ENCODE measurements around the gene RPL27A. TPM values are rescaled to one million over a fixed set of nuclear protein-coding genes. Genes with fewer than 3 reads are reported as not detected.

Gene RPL27A
- total RNA-seq, 1 donor from 2014 or later = 724 TPM

DNA sequence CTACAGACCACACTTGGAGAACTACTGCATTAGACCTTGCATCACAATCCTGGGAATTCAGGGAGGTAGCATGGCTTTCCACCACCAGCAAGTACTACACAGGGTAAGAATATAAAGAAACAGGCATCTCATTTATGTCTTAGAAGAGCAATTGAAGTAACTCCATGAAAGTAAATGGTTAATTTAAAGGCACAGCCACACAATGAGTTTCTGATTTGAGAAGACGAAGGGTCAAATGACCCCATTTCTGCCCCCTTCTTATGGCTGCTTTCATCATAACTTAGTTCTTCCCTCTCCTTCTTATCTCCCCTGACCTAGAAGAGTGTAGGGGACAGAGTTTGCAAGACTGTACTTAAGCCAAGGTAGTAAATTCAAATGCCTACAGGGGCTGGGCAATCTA, 6.1 kb upstream of the RPL27A start:
- DNase-seq = no peak

DNA sequence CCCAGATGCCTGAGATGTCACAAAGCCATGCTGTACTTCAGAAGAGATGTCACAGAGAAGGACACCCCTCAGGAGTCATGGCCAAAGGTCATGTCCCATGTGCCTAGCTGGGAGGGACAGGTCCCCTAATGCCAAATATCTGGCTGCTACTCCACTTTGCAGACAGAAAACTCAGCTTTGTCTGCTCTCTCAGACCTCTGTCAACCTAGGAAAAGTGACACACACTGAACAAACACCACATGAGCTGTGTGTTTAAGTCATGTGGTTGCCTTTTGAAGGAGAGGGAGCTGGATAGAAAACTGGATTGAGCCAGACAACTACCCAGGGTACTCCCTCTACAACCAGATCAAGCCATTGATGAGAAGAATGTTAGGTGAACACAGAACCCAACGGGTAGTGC, 3.6 kb upstream of the RPL27A start:
- no peak for DNase-seq

DNA sequence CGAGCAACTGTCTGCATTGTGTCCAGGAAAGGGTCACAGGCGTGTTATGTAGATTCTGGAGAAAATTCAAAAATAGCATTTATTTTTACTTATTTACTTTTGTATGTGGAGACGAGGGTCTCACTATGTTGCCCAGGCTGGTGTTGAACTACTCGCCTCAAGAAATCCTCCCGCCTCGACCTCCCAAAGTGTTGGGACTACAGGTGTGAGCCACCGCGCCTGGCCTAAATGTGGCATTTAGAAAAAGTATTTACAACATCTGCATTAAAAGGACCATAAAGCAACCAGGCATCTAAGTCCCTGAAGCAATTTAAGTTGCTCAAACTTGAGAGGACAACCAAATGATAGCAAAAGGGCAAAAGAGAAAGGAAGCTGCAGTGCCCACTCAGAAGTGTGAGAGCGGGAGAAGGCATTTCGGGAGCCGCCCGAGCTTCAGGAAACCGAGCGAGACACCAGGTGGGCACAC, 722 bp upstream of the RPL27A start:
- no peak for DNase-seq

DNA sequence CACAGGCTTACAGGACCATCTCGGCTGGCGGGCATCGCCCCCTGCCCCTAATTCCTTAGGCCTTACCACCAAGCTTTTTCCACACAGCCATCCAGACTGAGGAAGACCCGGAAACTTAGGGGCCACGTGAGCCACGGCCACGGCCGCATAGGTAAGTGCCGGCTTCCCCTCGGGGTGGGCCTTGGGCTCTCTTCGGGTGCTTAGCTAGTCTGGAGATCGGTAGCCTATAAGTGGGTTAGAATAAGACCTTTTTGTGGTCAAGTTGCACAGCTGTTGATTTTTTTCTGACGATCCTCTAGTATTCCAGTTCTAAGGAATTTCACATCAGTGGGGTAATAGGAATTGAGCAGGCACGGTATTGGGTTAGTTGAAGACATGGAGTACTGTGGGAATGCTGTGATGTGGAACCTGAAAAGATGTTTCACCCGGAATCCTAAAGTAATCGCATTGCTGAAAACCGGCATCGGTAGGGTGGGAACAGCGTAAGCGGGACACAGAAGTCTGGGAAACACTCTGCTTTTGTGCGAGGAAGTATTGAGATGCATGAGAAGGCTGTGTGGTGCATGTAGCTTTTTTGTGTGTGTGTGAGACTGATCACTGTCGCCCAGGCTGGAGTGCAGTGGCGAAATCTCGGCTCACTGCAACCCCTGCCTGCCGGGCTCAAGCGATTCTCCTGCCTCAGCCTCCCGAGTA, 669 bp downstream of the RPL27A start:
- peak; percentile 58 for DNase-seq

DNA sequence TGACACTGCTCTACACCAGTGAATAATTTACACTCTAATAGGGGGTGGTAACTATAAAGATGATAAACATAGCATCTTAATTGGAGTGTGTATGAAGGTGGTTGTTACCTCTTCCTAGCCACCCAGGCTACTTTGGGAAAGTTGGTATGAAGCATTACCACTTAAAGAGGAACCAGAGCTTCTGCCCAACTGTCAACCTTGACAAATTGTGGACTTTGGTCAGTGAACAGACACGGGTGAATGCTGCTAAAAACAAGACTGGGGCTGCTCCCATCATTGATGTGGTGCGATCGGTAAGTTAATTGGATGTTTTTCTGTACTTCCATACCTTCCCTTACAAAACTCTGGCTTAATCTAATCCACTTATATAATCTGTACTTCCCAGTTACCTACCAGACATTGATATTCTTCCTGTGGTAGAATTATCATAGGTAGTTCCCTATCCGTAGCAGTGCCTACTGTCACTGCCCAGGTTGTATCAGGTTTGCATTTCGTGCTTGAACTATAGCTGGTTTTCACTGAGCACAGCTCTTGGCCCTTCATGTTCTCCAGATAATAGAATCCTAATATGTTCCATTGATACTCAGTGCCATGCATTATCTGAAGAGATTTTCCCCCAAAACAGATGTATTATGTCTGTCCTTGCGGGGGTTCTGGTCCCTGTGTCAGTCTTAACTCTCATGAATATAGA, 2.2 kb downstream of the RPL27A start:
- DNase-seq = no peak

DNA sequence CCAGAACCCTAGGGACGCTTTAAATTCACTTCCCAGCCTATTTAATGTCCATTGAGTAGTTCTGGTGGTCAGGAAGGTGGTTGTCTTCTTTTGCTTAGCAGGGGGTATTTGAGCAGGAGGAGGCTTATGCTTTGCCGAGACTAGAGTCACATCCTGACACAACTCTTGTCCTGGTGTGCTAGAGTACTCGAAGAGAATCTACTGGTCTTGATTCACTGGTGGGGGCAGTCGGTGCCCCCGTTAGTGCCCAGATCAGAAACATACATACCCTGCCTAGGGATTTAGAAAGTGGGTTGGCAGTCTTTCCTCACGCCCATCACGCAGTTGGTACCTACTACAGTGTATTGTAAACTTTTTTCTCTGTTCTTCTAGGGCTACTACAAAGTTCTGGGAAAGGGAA, 2.7 kb downstream of the RPL27A start:
- DNase-seq = no peak

DNA sequence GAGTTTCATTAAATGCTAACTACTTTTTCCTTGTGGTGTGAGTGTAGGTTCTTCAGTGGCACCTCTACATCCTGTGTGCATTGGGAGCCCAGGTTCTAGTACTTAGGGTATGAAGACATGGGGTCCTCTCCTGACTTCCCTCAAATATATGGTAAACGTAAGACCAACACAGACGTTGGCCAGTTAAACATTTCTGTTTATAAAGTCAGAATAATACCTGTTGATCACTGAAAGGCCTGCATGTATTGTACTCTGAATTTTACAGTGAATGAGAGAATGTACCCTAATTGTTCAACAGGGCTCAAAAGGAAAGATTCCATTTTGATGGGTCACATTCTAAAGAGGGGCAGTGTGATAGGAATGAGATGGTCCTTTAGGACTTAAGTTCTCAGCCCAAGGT, 3.2 kb downstream of the RPL27A start:
- DNase-seq = no peak

DNA sequence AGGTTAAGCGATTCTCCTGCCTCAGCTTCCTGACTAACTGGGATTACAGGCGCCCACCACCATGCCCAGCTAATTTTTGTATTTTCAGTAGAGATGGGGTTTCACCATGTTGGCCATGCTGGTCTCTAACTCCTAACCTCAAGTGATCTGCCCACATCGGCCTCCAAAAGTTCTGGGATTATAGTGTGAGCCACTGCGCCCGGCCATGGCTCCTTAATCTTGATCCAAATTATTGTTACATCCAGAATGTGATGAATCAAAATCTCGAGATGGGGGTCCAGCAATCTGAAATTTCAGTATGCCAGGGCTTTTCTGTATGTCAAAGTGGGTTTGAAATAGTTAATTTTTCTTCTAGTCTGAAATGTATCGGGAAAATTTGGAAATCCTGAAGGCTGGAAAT, 3.7 kb downstream of the RPL27A start:
- no peak for DNase-seq

DNA sequence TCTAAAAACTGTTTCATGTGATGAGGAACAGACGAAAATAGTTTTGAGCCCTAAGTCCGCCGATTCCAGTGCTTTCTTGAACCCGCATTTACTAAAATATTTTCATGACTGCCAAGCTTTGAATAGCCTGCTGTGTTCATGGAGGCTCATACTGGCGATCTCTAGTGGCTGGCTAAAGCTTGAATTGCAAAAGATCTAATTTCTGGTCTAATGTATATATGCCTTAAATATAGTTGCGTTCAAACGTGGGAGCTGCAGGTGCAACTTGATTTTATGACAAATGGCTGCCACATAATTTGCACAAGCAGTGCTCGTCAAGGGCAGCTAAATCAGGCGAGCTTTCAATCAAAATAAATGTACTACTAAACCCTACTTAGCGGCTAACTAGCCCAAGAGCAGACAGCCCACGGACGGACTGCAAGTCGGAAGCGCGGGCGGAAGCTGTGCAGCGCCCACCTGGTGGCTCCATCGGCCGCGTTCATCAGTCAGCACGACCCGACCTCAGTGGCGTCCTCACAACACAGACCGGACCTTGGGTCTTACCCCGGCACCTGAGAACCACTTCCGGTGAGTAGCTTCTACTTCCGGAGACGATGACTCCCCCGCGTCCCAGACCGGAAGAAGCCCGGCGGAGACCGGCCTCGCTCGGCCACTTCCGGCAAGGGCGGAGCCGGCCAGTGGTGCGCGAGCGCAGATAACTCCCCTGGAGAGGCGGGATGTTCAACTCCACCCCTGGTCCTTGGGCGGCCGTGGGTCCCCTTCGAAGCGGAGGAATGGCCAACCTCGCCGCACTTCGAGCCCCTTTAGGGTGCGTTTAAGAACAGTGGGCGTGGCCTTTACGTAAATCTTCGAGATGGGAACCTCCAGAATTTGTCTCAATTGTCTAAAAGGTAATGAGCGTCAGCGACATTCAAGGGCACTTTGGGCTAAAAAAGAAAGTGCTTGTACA, 6.1 kb downstream of the RPL27A start:
- DNase-seq = peak; percentile 95

DNA sequence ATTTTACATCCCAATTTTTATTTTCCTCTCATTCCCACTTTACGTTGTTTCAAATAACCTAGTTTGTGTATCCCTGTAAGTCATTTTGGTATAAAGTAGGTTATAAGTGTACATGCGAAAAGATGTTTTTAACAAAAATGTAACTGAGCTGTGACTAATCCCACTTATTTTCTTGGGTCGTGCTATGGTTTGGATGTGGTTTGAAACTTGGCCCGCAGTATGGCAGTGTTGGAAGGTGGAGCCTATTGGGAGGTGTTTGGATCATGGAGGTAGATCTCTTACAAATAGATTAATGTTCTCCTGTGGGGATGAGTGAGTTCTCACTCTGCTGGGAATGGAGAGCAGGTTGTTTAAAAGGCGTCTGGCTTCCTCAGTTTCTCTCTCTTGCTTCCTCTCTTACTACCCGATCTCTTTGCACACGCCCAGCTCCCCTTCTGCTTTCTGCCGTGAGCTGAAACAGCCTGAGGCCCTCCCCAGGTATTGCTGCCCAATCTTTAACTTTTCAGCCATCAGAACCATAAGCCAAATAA, 7.2 kb downstream of the RPL27A start:
- no peak for DNase-seq

DNA sequence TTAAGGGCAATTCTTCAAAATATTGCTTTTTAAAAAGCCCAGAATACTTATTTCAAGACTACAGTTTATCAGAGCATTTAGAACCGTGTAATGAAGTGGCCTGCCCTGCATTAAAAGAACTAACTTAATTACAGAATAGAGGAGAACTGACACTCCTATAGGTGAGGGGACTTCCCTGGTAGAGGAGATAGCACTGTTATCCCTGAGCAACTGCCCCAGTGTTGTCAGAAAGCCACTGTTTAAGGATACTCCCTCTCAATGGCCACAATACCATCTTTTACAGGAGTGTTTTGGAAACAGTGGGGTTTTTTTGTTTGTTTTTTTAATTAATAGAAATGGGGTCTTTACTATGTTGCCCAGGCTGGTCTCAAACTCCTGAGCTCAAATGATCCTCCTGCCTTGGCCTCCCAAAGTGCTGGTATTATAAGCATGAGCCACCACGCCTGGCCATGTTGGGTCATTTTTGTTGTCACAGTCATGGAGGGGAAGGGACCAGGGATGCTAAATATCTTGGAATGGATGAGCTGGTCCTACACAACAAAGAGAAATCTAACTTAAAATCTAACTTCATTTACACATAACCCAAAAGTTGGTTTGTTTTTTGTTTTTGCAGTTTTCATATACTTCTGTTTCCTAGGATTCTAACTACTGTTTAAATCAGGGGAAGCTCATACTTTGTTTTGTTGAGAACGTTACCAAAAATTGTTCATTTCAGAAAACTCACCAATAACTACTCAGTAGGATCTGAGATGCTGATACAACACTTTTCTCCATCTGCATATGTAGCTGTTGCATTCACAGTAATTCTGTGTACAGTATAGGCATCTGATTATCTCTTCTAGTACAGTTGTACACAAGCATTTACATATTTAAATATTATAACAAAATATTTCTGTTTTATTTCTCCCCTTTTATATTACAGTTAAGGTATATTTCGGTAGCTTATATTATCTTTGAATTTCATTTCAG, 8.1 kb downstream of the RPL27A start:
- no peak for DNase-seq

DNA sequence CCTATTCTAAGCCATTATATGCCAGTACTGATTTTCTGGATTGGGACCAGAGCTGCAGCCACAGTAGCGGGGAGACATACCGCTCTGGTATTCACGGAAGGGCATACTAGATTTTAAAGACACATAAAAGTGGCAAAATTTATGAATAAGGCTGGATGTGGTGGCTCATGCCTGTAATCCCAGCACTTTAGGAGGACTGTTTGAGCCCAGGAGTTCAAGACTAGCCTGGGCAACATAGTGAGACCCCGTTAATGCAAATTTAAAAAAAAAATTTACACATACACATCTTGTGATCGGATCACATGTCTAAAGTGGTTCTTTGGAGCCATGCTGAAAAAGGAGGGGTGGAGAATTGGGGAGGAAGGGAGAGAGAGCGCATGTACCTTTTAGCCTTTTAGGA, 9.0 kb downstream of the RPL27A start:
- no peak for DNase-seq

DNA sequence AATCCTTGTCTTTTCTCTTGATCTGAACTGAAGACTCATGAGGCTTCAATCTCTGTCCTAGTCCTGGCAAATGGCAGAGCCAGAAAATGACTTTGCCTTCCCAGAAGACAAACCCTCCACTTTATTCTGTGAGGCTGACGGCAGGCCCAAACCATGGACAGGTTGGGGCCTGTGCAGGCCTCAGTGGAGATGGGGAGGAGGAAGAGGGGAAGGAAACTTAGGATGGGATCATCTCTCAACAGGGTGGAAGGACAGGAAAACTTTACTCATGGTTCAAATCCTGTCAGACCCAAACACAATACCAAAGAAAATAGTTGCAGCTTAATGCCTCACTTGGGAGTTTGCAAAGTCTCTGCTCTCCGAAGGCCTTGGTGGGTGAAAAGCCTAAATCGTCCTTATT, 9.8 kb downstream of the RPL27A start:
- peak; percentile 24 for DNase-seq

DNA sequence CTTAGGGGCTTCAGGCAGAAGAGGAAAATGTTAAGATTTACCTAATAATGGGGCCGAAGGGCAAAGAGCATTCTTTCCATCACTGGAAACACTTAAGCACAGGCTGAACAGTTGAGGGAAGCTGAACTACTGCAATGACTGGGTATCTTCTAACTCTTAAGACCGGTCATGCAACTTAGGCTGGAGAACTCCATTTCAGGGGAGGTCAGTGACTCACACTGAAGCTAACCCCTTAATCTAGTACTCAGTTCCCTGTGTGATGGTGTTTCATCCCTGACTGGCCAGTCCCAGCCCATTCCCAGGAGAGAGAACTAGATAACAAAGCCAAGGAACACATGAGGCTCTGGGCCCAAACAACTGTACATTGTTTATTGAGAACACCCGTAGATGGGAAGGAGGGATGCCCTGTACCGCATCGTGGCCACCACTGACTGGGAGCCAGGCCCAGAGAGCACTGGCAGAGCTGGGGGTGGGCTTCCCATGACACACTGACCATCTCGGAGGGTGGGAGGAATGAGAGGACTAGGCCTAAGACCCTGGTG, 10.5 kb downstream of the RPL27A start:
- no peak for DNase-seq

DNA sequence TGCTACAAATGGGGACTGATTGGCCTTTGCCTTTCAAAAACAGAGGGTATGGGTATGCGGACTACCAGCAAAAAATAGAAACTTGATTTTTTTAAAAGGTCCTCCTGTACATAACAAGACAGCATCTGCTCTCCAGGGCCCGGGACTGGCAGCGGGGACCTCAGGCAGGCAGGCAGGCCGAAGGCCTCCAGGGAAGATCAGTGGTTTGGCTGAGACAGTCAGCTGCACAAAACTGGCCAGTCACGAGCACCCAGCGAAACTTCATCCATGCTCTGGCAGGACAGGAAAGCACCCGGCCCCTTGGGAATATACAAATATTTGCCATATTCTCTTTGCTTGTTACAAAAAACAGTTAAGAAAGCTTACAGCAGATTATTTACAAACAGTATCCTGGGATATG, 11.0 kb downstream of the RPL27A start:
- no peak for DNase-seq

DNA sequence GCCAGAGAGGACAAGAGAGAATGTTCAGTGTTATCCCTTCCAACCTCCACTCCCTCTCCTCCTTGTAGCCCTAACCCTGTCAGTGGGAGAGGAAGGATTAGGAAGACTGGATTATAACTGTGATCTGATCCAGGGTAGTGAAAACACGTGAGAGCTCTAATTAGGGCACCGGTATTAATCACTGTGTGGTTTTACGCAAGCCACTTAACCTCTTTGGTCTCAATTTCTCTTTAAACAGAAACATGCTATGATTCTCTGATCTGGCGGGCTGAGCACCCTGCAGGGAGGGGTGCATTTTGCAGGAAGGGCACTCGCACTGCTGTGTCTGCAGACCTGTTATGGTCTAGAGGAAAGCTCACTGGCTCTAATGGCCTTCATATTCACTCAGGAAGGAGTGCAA, 11.5 kb downstream of the RPL27A start:
- DNase-seq = no peak

DNA sequence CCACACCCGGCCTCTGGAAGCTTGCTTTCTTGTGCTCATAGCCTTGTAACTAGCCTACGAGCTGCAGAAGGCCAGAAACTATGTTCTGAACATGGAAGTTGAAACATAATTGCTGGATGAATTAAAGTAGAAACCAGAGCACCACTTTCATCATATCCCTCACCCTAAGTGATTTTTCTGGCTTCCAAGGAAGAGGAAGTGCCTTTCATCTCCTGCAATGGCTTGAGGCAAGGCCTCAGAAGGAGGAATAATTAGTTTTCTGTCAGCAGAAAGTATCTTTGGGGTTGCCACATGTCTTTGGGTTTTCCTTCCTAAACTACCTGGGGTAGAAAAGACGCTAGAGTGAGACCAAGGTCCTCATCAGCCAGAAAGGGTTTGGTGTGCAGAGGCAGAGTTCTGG, 14.5 kb downstream of the RPL27A start:
- DNase-seq = no peak

DNA sequence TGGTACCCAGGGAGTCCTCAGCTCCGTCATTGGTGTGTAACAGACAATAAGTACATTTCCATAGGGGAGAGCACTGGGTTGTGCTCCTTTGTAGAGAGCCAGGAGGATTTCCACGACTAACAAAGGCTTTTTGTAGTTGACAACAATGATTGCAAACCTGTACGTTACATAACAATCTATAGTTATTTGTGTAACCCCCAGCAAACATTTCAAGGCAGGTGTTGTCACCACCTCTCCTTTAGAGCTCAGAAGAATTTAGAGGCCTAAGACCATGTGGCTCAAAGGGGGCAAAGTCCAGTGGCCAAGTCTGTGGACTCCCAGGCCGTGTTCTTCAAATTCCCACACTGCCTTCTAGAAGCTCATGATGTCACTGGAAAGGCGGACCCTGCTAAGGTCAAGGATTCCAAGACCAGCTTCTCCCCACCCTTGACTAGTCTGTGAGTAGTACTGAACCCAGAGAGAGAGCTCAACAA, 15.8 kb downstream of the RPL27A start:
- no peak for DNase-seq

DNA sequence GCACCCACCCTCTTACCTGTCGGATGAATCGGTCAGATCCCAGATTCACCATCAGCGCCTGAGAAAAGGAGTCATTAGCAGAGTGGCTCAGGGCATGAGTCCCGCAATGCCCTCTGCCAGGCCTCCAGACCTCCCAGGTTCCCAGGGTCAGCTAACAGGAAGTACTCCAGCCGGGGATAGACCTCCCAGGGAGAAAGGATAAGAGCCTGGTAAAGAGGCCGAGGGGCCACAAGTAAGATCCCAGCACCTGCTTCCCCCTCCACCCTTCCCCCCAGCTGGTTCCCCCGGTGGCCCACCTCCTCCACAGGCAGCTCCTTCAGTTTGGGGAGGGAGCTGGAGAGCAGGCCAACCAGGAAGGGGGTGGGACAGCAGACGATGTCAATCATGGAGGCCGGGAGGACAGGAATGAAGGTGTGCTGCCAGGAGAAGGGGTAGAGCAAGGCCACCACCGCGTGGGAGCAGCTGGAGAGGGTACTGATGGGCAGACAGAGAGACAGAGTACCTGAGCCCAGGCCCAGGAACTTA, 16.4 kb downstream of the RPL27A start:
- no peak for DNase-seq

DNA sequence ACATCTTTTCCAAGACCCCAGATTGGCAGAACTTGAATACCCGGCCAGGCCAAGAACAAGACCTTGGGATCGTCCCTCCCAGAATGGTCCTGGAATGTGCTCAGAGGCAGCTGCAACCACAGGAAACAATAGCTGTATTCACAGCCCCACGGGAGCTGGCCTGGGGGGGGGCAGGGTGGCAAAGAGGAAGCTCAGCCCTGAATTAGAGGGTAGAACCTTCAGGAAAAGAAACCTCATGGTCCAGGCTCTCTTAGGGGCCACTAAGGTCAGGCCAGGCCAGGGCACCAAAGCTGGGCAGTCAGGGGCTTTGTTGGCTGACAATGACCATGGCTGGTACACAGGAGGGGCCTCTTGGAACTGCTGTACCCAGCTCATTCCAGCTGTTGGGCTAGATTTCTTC, 17.3 kb downstream of the RPL27A start:
- DNase-seq = peak; percentile 63

Measured in dermis blood vessel endothelial cell (primary cell).